HCT116 (cell line): ENCODE measurements around the gene ACTR3C. TPM values are rescaled to one million over a fixed set of nuclear protein-coding genes. Genes with fewer than 3 reads are reported as not detected.

Source experiments
- ATAC-seq: fragments of 200-7000 bp; cut with Tn5 transposase; 2 replicates; pipeline ENCODE4 v1.9.1; 2020; ENCODE audit warnings: mild to moderate bottlenecking, moderate library complexity
- BruUV-seq: library from RNA; stranded (reverse); fragments of 400-500 nt; replicated peaks from 2 replicates; lab custom pipeline; 2021; lab: Mats Ljungman, UMichigan
- CTCF ChIA-PET: fragments of 300-600 bp; sonication (Branson Sonifier 250); formaldehyde crosslinking; loops from one replicate; lab custom pipeline; 2021; ENCODE audit warnings: antibody characterized with exemption; lab: Charles Lee
- POLR2A ChIA-PET: fragments of 300-600, 350-600 bp; sonication (Branson Sonifier 250); formaldehyde crosslinking; loops from one replicate; lab custom pipeline; 2021; ENCODE audit warnings: antibody characterized with exemption; lab: Charles Lee
- RAD21 ChIA-PET, 2 experiments: fragments of 300-600 bp; sonication (Branson Sonifier 250); formaldehyde crosslinking; loops; one replicate each; lab custom pipeline; 2023; ENCODE audit warnings: low total read pairs in 2 of 2; ENCODE audit not compliant: uncharacterized antibody in 2 of 2, unreplicated experiment in 2 of 2, low non-redundant PET in 1 of 2; lab: Charles Lee
- DNase-seq: peaks from one replicate; pipeline ENCODE4 v3.0.0-alpha.2; 2010; ENCODE audit warnings: low read depth, low spot score
- H2AFZ ChIP-seq: fragments of 200-600 bp; shearing (Covaris generic), sonication (generic); 2 replicates; pipeline ENCODE4 v1.6.1; 2017; ENCODE audit warnings: low read depth, mixed run types, mixed read lengths, antibody characterized with exemption, low read length; ENCODE audit not compliant: poor library complexity, severe bottlenecking
- H3K27ac ChIP-seq: 2 replicates; pipeline ENCODE4 v1.5.1; 2012; ENCODE audit warnings: low read depth, low read length
- H3K27me3 ChIP-seq: fragments of 200-600 bp; sonication (generic); 2 replicates; pipeline ENCODE4 v1.6.1; 2016; ENCODE audit warnings: mixed run types, low read length, mixed read lengths; ENCODE audit not compliant: insufficient read depth
- H3K36me3 ChIP-seq, 2 experiments: fragments of 200-500 bp in 1 of 2; fragments of 200-600 bp in 1 of 2; sonication (Bioruptor generic) in 1 of 2; sonication (generic) in 1 of 2; 2 replicates each; pipeline versions ENCODE4 v1.5.1 to v1.6.1; 2014 to 2016; ENCODE audit warnings: low read length in 2 of 2, inconsistent platforms in 1 of 2, mixed read lengths in 1 of 2, mixed run types in 1 of 2; ENCODE audit not compliant: insufficient read depth in 2 of 2, control insufficient read depth in 1 of 2
- H3K4me1 ChIP-seq, 2 experiments: fragments of 200-600 bp in 1 of 2; sonication (generic) in 1 of 2; 2 replicates each; pipeline versions ENCODE4 v1.5.1 to v1.6.1; 2012 to 2017; ENCODE audit warnings: low read length in 2 of 2, inconsistent platforms in 1 of 2, mild to moderate bottlenecking in 1 of 2, mixed read lengths in 1 of 2, mixed run types in 1 of 2, moderate library complexity in 1 of 2; ENCODE audit not compliant: insufficient read depth in 2 of 2, control insufficient read depth in 1 of 2
- H3K4me2 ChIP-seq: fragments of 200-600 bp; sonication (generic); 2 replicates; pipeline ENCODE4 v1.6.1; 2017; ENCODE audit warnings: mixed run types, low read length, mixed read lengths
- H3K4me3 ChIP-seq, 2 experiments: fragments of 200-600 bp in 1 of 2; sonication (generic) in 1 of 2; replicated peaks in 1 of 2; 2 replicates each; pipeline ENCODE4 v1.5.1; 2011 to 2016; ENCODE audit warnings: low read length in 2 of 2, control low read depth in 1 of 2, low read depth in 1 of 2, mild to moderate bottlenecking in 1 of 2, mixed read lengths in 1 of 2, mixed run types in 1 of 2
- H3K79me2 ChIP-seq: fragments of 200-600 bp; sonication (generic); 2 replicates; pipeline ENCODE4 v1.6.1; 2017; ENCODE audit warnings: mild to moderate bottlenecking, mixed run types, low read length, moderate library complexity, mixed read lengths; ENCODE audit not compliant: insufficient read depth
- H3K9ac ChIP-seq: fragments of 200-600 bp; sonication (generic); 2 replicates; pipeline ENCODE4 v1.6.1; 2016; ENCODE audit warnings: low read length, mixed read lengths
- H3K9me2 ChIP-seq: fragments of 200-600 bp; sonication (generic), shearing (Covaris generic); 2 replicates; pipeline ENCODE4 v1.6.1; 2017; ENCODE audit warnings: mixed run types, mild to moderate bottlenecking, moderate library complexity; ENCODE audit not compliant: insufficient read depth
- H3K9me3 ChIP-seq, 2 experiments: fragments of 200-500 bp in 1 of 2; fragments of 200-600 bp in 1 of 2; sonication (Bioruptor generic) in 1 of 2; sonication (generic) in 1 of 2; 2 replicates each; pipeline ENCODE4 v1.6.1; 2014 to 2017; ENCODE audit warnings: low read length in 2 of 2, mixed read lengths in 2 of 2, inconsistent platforms in 1 of 2, low read depth in 1 of 2, mild to moderate bottlenecking in 1 of 2, mixed run types in 1 of 2, moderate library complexity in 1 of 2; ENCODE audit not compliant: control insufficient read depth in 1 of 2, insufficient read depth in 1 of 2
- H4K20me1 ChIP-seq: fragments of 200-600 bp; sonication (generic), shearing (Covaris generic); 2 replicates; pipeline ENCODE4 v1.6.1; 2017; ENCODE audit warnings: mixed run types, mild to moderate bottlenecking, moderate library complexity; ENCODE audit not compliant: insufficient read depth
- CBX3 ChIP-seq: IDR thresholded peaks from 2 replicates; pipeline ENCODE4 v1.6.1; 2012; ENCODE audit warnings: low read depth
- CEBPB ChIP-seq: IDR thresholded peaks from 2 replicates; pipeline ENCODE4 v1.6.1; 2012; ENCODE audit warnings: low read depth
- EGR1 ChIP-seq: IDR thresholded peaks from 2 replicates; pipeline ENCODE4 v1.6.1; 2012; ENCODE audit warnings: low read depth
- ELF1 ChIP-seq: IDR thresholded peaks from 2 replicates; pipeline ENCODE4 v1.6.1; 2012; ENCODE audit warnings: low read depth, borderline replicate concordance
- EZH2 ChIP-seq: fragments of 200-600 bp; sonication (generic); IDR thresholded peaks from 2 replicates; pipeline ENCODE4 v1.6.1; 2017; ENCODE audit warnings: antibody characterized with exemption, mixed run types
- JUND ChIP-seq: IDR thresholded peaks from 2 replicates; pipeline ENCODE4 v1.6.1; 2012
- POLR2A ChIP-seq: IDR thresholded peaks from 2 replicates; pipeline ENCODE4 v1.7.0; 2011; ENCODE audit warnings: borderline replicate concordance; ENCODE audit not compliant: insufficient read depth, insufficient read length; ENCODE audit errors: extremely low read depth
- RAD21 ChIP-seq: IDR thresholded peaks from 2 replicates; pipeline ENCODE4 v1.6.1; 2012; ENCODE audit warnings: low read depth, mild to moderate bottlenecking
- SP1 ChIP-seq: IDR thresholded peaks from 2 replicates; pipeline ENCODE4 v1.6.1; 2012; ENCODE audit warnings: low read depth
- intact Hi-C: fragments of 100-400 bp; cut with micrococcal nuclease; formaldehyde crosslinking; loops from 2 replicates; pipeline ENCODE4 v1.10.0; 2022
- total RNA-seq: library from RNA; stranded (reverse); gene quantifications from one replicate; pipeline ENCODE4 v1.2.1, GENCODE V29; 2021; ENCODE audit not compliant: unreplicated experiment
- TF ChIP-seq, protein P1 (sequence below): IDR thresholded peaks from 2 replicates; pipeline ENCODE4 v1.6.1; 2011; ENCODE audit warnings: mild to moderate bottlenecking, low read length, moderate library complexity; ENCODE audit not compliant: insufficient replicate concordance; ENCODE audit errors: extremely low read depth
- TF ChIP-seq, protein P2 (sequence below): IDR thresholded peaks from 2 replicates; pipeline ENCODE4 v1.6.1; 2012
- TF ChIP-seq, protein P3 (sequence below), 3 experiments: fragments of 200-600 bp in 1 of 3; sonication (generic) in 1 of 3; IDR thresholded peaks in 2 of 3; conservative IDR thresholded peaks in 1 of 3; 2 replicates each; pipeline ENCODE4 v1.5.1; 2012 to 2017; ENCODE audit warnings: low read depth in 2 of 3, low read length in 2 of 3, antibody characterized with exemption in 1 of 3, borderline replicate concordance in 1 of 3, control low read depth in 1 of 3, mild to moderate bottlenecking in 1 of 3, mixed read lengths in 1 of 3, mixed run types in 1 of 3, moderate library complexity in 1 of 3; ENCODE audit not compliant: insufficient read depth in 1 of 3
- TF ChIP-seq, protein P4 (sequence below): IDR thresholded peaks from 2 replicates; pipeline ENCODE4 v1.6.1; 2012; ENCODE audit warnings: low read depth

Gene ACTR3C
- total RNA-seq, 1 experiment from 2014 or later = 2.0 TPM

DNA sequence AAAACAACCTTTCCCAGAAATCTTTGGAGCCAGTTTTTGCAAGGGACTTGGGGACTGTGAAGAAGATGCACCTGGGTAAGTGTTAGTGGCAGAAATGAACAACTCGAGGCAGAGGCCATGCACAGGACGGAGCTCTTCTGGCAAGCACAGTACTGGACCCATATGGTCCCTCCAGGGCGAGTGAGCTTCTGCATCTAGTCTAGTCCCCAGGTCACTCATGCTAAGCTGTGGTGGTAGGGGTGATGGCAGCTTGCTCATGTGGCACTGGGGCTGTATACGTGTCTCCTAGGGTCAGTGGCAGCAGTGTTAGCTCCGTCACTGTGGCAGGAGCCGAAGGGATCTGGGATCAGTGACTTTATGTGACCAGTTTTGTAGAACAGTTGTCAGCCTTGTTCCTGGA, 9.5 kb downstream of the ACTR3C start:
- TF ChIP-seq ELF1 (no peak), EGR1 (no peak), SP1 (no peak), EZH2 (no peak), CEBPB (no peak), JUND (no peak), CBX3 (no peak), RAD21 (no peak), POLR2A (no peak)
- TF ChIP-seq, protein P1, sequence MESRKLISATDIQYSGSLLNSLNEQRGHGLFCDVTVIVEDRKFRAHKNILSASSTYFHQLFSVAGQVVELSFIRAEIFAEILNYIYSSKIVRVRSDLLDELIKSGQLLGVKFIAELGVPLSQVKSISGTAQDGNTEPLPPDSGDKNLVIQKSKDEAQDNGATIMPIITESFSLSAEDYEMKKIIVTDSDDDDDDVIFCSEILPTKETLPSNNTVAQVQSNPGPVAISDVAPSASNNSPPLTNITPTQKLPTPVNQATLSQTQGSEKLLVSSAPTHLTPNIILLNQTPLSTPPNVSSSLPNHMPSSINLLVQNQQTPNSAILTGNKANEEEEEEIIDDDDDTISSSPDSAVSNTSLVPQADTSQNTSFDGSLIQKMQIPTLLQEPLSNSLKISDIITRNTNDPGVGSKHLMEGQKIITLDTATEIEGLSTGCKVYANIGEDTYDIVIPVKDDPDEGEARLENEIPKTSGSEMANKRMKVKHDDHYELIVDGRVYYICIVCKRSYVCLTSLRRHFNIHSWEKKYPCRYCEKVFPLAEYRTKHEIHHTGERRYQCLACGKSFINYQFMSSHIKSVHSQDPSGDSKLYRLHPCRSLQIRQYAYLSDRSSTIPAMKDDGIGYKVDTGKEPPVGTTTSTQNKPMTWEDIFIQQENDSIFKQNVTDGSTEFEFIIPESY = no peak
- TF ChIP-seq, protein P2, sequence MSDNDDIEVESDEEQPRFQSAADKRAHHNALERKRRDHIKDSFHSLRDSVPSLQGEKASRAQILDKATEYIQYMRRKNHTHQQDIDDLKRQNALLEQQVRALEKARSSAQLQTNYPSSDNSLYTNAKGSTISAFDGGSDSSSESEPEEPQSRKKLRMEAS = no peak
- TF ChIP-seq, protein P3, sequence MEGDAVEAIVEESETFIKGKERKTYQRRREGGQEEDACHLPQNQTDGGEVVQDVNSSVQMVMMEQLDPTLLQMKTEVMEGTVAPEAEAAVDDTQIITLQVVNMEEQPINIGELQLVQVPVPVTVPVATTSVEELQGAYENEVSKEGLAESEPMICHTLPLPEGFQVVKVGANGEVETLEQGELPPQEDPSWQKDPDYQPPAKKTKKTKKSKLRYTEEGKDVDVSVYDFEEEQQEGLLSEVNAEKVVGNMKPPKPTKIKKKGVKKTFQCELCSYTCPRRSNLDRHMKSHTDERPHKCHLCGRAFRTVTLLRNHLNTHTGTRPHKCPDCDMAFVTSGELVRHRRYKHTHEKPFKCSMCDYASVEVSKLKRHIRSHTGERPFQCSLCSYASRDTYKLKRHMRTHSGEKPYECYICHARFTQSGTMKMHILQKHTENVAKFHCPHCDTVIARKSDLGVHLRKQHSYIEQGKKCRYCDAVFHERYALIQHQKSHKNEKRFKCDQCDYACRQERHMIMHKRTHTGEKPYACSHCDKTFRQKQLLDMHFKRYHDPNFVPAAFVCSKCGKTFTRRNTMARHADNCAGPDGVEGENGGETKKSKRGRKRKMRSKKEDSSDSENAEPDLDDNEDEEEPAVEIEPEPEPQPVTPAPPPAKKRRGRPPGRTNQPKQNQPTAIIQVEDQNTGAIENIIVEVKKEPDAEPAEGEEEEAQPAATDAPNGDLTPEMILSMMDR (IDR thresholded peaks at IDR 0.05 in 2 of 3, conservative IDR thresholded peaks at IDR 0.05 in 1 of 3; ENCODE audit: borderline replicate concordance in 1 of 3, insufficient read depth in 1 of 3, low read depth in 2 of 3, low read length in 2 of 3) = no peak
- TF ChIP-seq, protein P4, sequence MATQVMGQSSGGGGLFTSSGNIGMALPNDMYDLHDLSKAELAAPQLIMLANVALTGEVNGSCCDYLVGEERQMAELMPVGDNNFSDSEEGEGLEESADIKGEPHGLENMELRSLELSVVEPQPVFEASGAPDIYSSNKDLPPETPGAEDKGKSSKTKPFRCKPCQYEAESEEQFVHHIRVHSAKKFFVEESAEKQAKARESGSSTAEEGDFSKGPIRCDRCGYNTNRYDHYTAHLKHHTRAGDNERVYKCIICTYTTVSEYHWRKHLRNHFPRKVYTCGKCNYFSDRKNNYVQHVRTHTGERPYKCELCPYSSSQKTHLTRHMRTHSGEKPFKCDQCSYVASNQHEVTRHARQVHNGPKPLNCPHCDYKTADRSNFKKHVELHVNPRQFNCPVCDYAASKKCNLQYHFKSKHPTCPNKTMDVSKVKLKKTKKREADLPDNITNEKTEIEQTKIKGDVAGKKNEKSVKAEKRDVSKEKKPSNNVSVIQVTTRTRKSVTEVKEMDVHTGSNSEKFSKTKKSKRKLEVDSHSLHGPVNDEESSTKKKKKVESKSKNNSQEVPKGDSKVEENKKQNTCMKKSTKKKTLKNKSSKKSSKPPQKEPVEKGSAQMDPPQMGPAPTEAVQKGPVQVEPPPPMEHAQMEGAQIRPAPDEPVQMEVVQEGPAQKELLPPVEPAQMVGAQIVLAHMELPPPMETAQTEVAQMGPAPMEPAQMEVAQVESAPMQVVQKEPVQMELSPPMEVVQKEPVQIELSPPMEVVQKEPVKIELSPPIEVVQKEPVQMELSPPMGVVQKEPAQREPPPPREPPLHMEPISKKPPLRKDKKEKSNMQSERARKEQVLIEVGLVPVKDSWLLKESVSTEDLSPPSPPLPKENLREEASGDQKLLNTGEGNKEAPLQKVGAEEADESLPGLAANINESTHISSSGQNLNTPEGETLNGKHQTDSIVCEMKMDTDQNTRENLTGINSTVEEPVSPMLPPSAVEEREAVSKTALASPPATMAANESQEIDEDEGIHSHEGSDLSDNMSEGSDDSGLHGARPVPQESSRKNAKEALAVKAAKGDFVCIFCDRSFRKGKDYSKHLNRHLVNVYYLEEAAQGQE = no peak
- 0 out of 2 replicates have a peak, but pooled peaks have one; percentile 22 for ATAC-seq
- Histone ChIP-seq H3K27ac (no peak overlapping the region), H3K4me3 (no peak overlapping the region), H3K4me2 (no peak overlapping the region), H3K27me3 (no peaks in the 10 kb centered on the region), H3K9me2 (no peaks in the 10 kb centered on the region), H3K9me3 (no peaks in the 10 kb centered on the region), H4K20me1 (no peaks in the 10 kb centered on the region), H2AFZ (no peak overlapping the region), H3K4me1 (peaks cover 0 to 19% of the 10 kb centered on the region in 2 experiments; a peak in 3 of 4 replicates), H3K9ac (no peak overlapping the region), H3K36me3 (no peaks in the 10 kb centered on the region), H3K79me2 (no peaks in the 10 kb centered on the region)
- DNase-seq = no peak
- ChIA-PET POLR2A (no interaction called here), CTCF (no interaction called here), RAD21 (no interaction called here)
- BruUV-seq = no TSS peak
- intact Hi-C loops = no loop called here
